HG03565 (cell line): Measurements from ENCODE around the gene GRAMD1A.
"Not testable (repeated sequence)": the region's sequence is repeated elsewhere in the genome, so short reads cannot be mapped to it uniquely, and the experiment has no call there.

Experiments
- ATAC-seq: cut with Tn5 transposase; IDR thresholded peaks from one replicate; pipeline ENCODE4 v1.9.1; 2021; ENCODE audit warnings: mild to moderate bottlenecking, moderate library complexity; ENCODE audit not compliant: unreplicated experiment

Gene GRAMD1A

GRCh38 chr19:34999498-35000337 lies at the start of gene GRAMD1A:
TSS of gene GRAMD1A (plus strand) at chr19:35000323. CDS start at chr19:35000479, 156 bp downstream.
- no peak for ATAC-seq

GRCh38 chr19:34953092-34953491 lies 47.0 kb upstream of the GRAMD1A start:
- no peak for ATAC-seq

GRCh38 chr19:34957830-34958751 lies 42.0 kb upstream of the GRAMD1A start:
- ATAC-seq: no peak

- no peak for ATAC-seq
Measured at GRCh38 chr19:34959021-34959420, 41.1 kb upstream of the GRAMD1A start.

GRCh38 chr19:34960103-34960805 lies 39.9 kb upstream of the GRAMD1A start:
- no peak for ATAC-seq

- ATAC-seq: no peak
Measured at GRCh38 chr19:34960940-34961679, 39.0 kb upstream of the GRAMD1A start.

- ATAC-seq: no peak
Measured at GRCh38 chr19:34961775-34962686, 38.1 kb upstream of the GRAMD1A start.

- no peak for ATAC-seq
Measured at GRCh38 chr19:34962687-34963572, 37.2 kb upstream of the GRAMD1A start.

GRCh38 chr19:34963573-34964406 lies 36.3 kb upstream of the GRAMD1A start, which contains the start of gene ZNF792:
TSS of gene ZNF792 (minus strand) at chr19:34964229. CDS start at chr19:34963662, 567 bp downstream.
- ATAC-seq: no peak

GRCh38 chr19:34964598-34964997 lies 35.5 kb upstream of the GRAMD1A start:
- ATAC-seq: no peak

GRCh38 chr19:34965505-34965904 lies 34.6 kb upstream of the GRAMD1A start:
- ATAC-seq: not testable (repeated sequence)

GRCh38 chr19:34967551-34967950 lies 32.6 kb upstream of the GRAMD1A start:
- ATAC-seq: no peak

- no peak for ATAC-seq
Measured at GRCh38 chr19:34969721-34970120, 30.4 kb upstream of the GRAMD1A start.

GRCh38 chr19:34970185-34970780 lies 29.8 kb upstream of the GRAMD1A start:
- not testable (repeated sequence) for ATAC-seq

- ATAC-seq: no peak
Measured at GRCh38 chr19:34972163-34972705, 27.9 kb upstream of the GRAMD1A start.

- no peak for ATAC-seq
Measured at GRCh38 chr19:34974646-34975045, 25.5 kb upstream of the GRAMD1A start.

GRCh38 chr19:34975056-34975455 lies 25.1 kb upstream of the GRAMD1A start:
- no peak for ATAC-seq
